ENCODE results near the gene E2F3. TPM values are rescaled to one million over a fixed set of nuclear protein-coding genes. Genes with fewer than 3 reads are reported as not detected.

Gene E2F3
- polyA plus RNA-seq, 2 donors: 3.4 to 3.9 TPM

DNA sequence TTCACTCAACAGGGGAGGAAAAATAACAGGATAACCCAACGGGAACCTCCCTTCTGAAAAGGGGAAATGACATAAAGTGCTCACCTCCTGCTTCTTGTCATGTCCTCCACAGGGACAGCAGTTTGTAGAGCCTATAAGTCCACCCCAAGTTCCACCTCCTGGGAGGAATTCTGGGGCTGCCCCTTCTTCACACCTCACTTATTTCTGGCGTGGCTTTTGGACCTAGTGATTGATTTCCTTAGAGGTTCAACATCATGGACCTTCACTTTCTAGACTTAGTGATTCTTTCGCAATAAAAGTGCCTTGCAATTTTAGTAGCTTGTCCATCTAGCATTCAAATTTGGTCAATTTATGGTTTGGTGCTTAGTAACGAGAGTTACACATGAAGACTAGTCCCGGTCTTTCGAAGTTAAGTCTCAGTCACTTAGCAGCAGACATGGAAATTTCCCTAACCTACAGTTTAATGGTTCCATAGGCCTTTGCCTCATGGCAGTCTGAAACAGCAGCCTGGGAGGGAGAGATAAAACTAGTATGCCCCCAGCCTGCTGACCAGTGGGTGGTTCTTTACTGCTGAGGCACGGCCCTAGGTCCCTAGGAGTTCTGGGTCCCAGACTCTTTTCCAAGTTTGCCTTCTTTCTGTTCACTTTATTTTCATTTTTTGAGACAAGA lies 73.3 kb downstream of the E2F3 start:
- WGBS, 2 donors: 88 to 90% methylated on average over 7 of the region's 7 CpGs
- Histone ChIP-seq H3K27me3 (ENCODE audit: control insufficient read depth in 1 of 2, insufficient read depth in 2 of 2, low read length in 2 of 2) (no peaks in the 10 kb centered on the region), H3K36me3 (ENCODE audit: control insufficient read depth in 2 of 2, insufficient read depth in 2 of 2, low read length in 1 of 2) (peaks cover 0 to 3% of the 10 kb centered on the region in 2 donors), H3K27ac (ENCODE audit: low read depth in 2 of 2, low read length in 1 of 2) (no peak overlapping the region), H3K4me3 (ENCODE audit: low read depth in 1 of 2, low read length in 2 of 2) (no peak overlapping the region), H3K9me3 (ENCODE audit: control insufficient read depth in 2 of 2, insufficient read depth in 1 of 2, low read depth in 1 of 2, low read length in 1 of 2) (no peaks in the 10 kb centered on the region), H3K4me1 (ENCODE audit: control insufficient read depth in 2 of 2, insufficient read depth in 2 of 2, low read length in 1 of 2) (no peaks in the 10 kb centered on the region)

DNA sequence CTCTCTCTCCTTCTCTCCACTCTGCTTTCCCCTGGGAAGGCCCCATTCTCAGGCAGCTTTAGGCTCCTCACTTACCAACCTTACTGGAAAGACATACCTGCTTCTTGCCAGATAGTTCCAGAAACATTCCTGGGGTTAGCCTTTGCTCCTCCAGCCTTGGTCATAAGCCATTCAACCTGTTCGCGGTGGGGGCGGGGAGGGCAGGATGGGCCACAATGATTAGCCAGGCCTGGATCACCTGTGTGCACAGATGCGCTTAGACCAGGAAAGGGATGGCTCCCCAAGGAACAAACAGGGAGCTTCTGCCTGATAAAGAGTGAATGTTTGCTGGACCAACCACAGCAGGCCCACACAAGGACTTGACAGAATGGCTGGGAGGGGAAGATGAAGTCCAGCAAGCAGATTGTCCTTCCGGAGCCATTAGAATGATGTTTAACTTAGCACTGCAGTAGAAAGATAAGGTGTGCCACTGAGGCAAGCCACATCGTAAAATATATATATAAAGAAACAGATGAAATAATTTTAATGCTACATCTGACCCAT lies 74.9 kb downstream of the E2F3 start:
- WGBS, 2 donors: 95 to 97% methylated on average over 6 of the region's 6 CpGs
- no peak overlapping the region for H3K27ac ChIP-seq (ENCODE audit: low read depth in 2 of 2, low read length in 1 of 2)
- no peaks in the 10 kb centered on the region for H3K27me3 ChIP-seq (ENCODE audit: control insufficient read depth in 1 of 2, insufficient read depth in 2 of 2, low read length in 2 of 2)
- H3K9me3 ChIP-seq (ENCODE audit: control insufficient read depth in 2 of 2, insufficient read depth in 1 of 2, low read depth in 1 of 2, low read length in 1 of 2): no peaks in the 10 kb centered on the region
- no peak overlapping the region for H3K4me3 ChIP-seq (ENCODE audit: low read depth in 1 of 2, low read length in 2 of 2)
- no peaks in the 10 kb centered on the region for H3K4me1 ChIP-seq (ENCODE audit: control insufficient read depth in 2 of 2, insufficient read depth in 2 of 2, low read length in 1 of 2)
- peaks cover 0 to 3% of the 10 kb centered on the region in 2 donors for H3K36me3 ChIP-seq (ENCODE audit: control insufficient read depth in 2 of 2, insufficient read depth in 2 of 2, low read length in 1 of 2)

GRCh38 chr6:20477485-20477884 lies 75.8 kb downstream of the E2F3 start:
- Histone ChIP-seq H3K4me1 (ENCODE audit: control insufficient read depth in 2 of 2, insufficient read depth in 2 of 2, low read length in 1 of 2) (no peaks in the 10 kb centered on the region), H3K4me3 (ENCODE audit: low read depth in 1 of 2, low read length in 2 of 2) (no peak overlapping the region), H3K27me3 (ENCODE audit: control insufficient read depth in 1 of 2, insufficient read depth in 2 of 2, low read length in 2 of 2) (no peaks in the 10 kb centered on the region), H3K27ac (ENCODE audit: low read depth in 2 of 2, low read length in 1 of 2) (no peak overlapping the region), H3K36me3 (ENCODE audit: control insufficient read depth in 2 of 2, insufficient read depth in 2 of 2, low read length in 1 of 2) (peaks cover 0 to 3% of the 10 kb centered on the region in 2 donors), H3K9me3 (ENCODE audit: control insufficient read depth in 2 of 2, insufficient read depth in 1 of 2, low read depth in 1 of 2, low read length in 1 of 2) (no peaks in the 10 kb centered on the region)
- 90 to 96% methylated on average over 2 of the region's 2 CpGs for WGBS, 2 donors

GRCh38 chr6:20479060-20479459 lies 77.4 kb downstream of the E2F3 start:
- no peaks in the 10 kb centered on the region for H3K9me3 ChIP-seq (ENCODE audit: control insufficient read depth in 2 of 2, insufficient read depth in 1 of 2, low read depth in 1 of 2, low read length in 1 of 2)
- no peaks in the 10 kb centered on the region for H3K4me1 ChIP-seq (ENCODE audit: control insufficient read depth in 2 of 2, insufficient read depth in 2 of 2, low read length in 1 of 2)
- H3K27me3 ChIP-seq (ENCODE audit: control insufficient read depth in 1 of 2, insufficient read depth in 2 of 2, low read length in 2 of 2): no peaks in the 10 kb centered on the region
- no peak overlapping the region for H3K4me3 ChIP-seq (ENCODE audit: low read depth in 1 of 2, low read length in 2 of 2)
- WGBS, 2 donors: 68 to 77% methylated on average over 5 of the region's 5 CpGs
- peaks cover 0 to 3% of the 10 kb centered on the region in 2 donors for H3K36me3 ChIP-seq (ENCODE audit: control insufficient read depth in 2 of 2, insufficient read depth in 2 of 2, low read length in 1 of 2)
- no peak overlapping the region for H3K27ac ChIP-seq (ENCODE audit: low read depth in 2 of 2, low read length in 1 of 2)

DNA sequence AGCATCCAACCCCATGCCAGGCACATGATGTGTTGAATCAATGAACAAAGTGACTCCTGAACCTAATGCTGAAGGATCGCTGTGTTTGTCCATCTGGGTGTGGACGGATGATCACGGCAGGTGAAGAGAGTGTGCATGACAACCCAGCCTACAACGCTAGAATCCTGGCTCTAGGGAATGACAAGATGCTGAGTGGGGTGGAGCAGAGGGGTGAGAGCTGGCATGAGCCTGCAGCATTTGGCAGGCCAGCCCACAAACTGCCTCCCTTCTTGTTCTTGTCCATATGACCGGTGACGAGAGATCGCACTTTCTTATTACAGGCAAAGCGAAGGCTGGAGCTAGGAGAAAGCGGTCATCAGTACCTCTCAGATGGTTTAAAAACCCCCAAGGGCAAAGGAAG lies 77.8 kb downstream of the E2F3 start:
- WGBS, 2 donors: 88 to 91% methylated on average over 9 of the region's 9 CpGs
- Histone ChIP-seq H3K27ac (ENCODE audit: low read depth in 2 of 2, low read length in 1 of 2) (no peak overlapping the region), H3K4me3 (ENCODE audit: low read depth in 1 of 2, low read length in 2 of 2) (no peak overlapping the region), H3K27me3 (ENCODE audit: control insufficient read depth in 1 of 2, insufficient read depth in 2 of 2, low read length in 2 of 2) (no peaks in the 10 kb centered on the region), H3K36me3 (ENCODE audit: control insufficient read depth in 2 of 2, insufficient read depth in 2 of 2, low read length in 1 of 2) (peaks cover 0 to 3% of the 10 kb centered on the region in 2 donors), H3K4me1 (ENCODE audit: control insufficient read depth in 2 of 2, insufficient read depth in 2 of 2, low read length in 1 of 2) (no peaks in the 10 kb centered on the region), H3K9me3 (ENCODE audit: control insufficient read depth in 2 of 2, insufficient read depth in 1 of 2, low read depth in 1 of 2, low read length in 1 of 2) (no peaks in the 10 kb centered on the region)

DNA sequence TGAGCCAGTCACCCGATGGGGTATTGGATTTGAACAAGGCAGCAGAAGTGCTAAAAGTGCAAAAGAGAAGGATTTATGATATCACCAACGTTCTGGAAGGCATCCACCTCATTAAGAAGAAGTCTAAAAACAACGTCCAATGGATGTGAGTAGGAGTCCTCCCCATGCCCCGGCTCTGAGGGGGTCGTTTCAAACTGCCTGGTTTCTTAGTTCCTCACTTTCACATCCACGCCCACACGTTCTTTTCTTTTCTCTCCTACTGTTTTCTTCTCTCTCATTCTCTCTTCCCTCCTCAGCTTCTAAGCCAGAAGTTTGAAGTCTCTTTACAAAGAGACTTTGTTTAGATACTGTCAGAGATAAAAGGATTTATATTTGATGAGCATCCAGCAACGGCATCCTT lies 79.6 kb downstream of the E2F3 start:
- Histone ChIP-seq H3K27me3 (ENCODE audit: control insufficient read depth in 1 of 2, insufficient read depth in 2 of 2, low read length in 2 of 2) (no peaks in the 10 kb centered on the region), H3K9me3 (ENCODE audit: control insufficient read depth in 2 of 2, insufficient read depth in 1 of 2, low read depth in 1 of 2, low read length in 1 of 2) (no peaks in the 10 kb centered on the region), H3K27ac (ENCODE audit: low read depth in 2 of 2, low read length in 1 of 2) (no peak overlapping the region), H3K36me3 (ENCODE audit: control insufficient read depth in 2 of 2, insufficient read depth in 2 of 2, low read length in 1 of 2) (peaks cover 0 to 3% of the 10 kb centered on the region in 2 donors), H3K4me3 (ENCODE audit: low read depth in 1 of 2, low read length in 2 of 2) (no peak overlapping the region), H3K4me1 (ENCODE audit: control insufficient read depth in 2 of 2, insufficient read depth in 2 of 2, low read length in 1 of 2) (no peaks in the 10 kb centered on the region)
- 71 to 75% methylated on average over 8 of the region's 8 CpGs for WGBS, 2 donors

DNA sequence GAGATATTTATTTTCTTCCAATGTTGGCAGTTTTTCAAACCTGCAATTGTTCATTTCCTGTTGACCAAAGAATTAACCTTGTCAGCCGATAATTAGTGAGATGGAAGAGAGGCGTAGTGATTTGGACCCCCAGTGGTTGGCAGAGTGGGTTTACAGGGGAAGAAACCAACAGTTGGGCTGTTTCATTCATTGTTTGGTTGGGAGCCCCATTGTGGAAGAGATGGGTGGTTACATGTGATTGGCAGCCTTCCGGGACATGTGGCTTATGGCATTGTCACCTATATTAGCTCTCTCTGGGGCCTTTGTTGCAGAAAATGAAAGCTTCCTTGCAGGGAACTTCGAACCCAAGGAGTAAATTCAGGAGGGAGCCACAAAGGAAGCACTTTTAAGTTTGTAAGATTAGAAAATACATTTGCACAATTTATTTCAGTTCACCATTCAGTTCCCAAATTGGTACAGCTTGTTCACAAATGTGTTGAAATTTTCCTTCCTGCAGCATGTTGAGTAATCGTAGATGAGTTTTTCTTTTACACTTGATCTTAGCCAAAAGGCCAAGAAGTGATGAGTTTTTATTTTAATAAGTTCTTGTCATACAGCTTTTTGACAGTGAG lies 82.3 kb downstream of the E2F3 start:
- Histone ChIP-seq H3K27ac (ENCODE audit: low read depth in 2 of 2, low read length in 1 of 2) (peak overlapping the region in 1 of 2 donors; percentile 42), H3K9me3 (ENCODE audit: control insufficient read depth in 2 of 2, insufficient read depth in 1 of 2, low read depth in 1 of 2, low read length in 1 of 2) (no peaks in the 10 kb centered on the region), H3K27me3 (ENCODE audit: control insufficient read depth in 1 of 2, insufficient read depth in 2 of 2, low read length in 2 of 2) (no peaks in the 10 kb centered on the region), H3K4me3 (ENCODE audit: low read depth in 1 of 2, low read length in 2 of 2) (no peak overlapping the region), H3K4me1 (ENCODE audit: control insufficient read depth in 2 of 2, insufficient read depth in 2 of 2, low read length in 1 of 2) (no peaks in the 10 kb centered on the region), H3K36me3 (ENCODE audit: control insufficient read depth in 2 of 2, insufficient read depth in 2 of 2, low read length in 1 of 2) (peaks cover 0 to 3% of the 10 kb centered on the region in 2 donors)
- WGBS, 2 donors: 76 to 78% methylated on average over 5 of the region's 5 CpGs

- no peaks in the 10 kb centered on the region for H3K27me3 ChIP-seq (ENCODE audit: control insufficient read depth in 1 of 2, insufficient read depth in 2 of 2, low read length in 2 of 2)
- H3K36me3 ChIP-seq (ENCODE audit: control insufficient read depth in 2 of 2, insufficient read depth in 2 of 2, low read length in 1 of 2): peaks cover 4 to 5% of the 10 kb centered on the region in 2 donors
- no peak overlapping the region for H3K27ac ChIP-seq (ENCODE audit: low read depth in 2 of 2, low read length in 1 of 2)
- H3K4me3 ChIP-seq (ENCODE audit: low read depth in 1 of 2, low read length in 2 of 2): no peak overlapping the region
- H3K4me1 ChIP-seq (ENCODE audit: control insufficient read depth in 2 of 2, insufficient read depth in 2 of 2, low read length in 1 of 2): no peaks in the 10 kb centered on the region
- H3K9me3 ChIP-seq (ENCODE audit: control insufficient read depth in 2 of 2, insufficient read depth in 1 of 2, low read depth in 1 of 2, low read length in 1 of 2): no peaks in the 10 kb centered on the region
- 95 to 97% methylated on average over 4 of the region's 4 CpGs for WGBS, 2 donors
Observed at GRCh38 chr6:20486641-20487040, 85.0 kb downstream of the E2F3 start.

GRCh38 chr6:20487669-20488375 lies 86.1 kb downstream of the E2F3 start:
- H3K27me3 ChIP-seq (ENCODE audit: control insufficient read depth in 1 of 2, insufficient read depth in 2 of 2, low read length in 2 of 2): no peaks in the 10 kb centered on the region
- H3K4me1 ChIP-seq (ENCODE audit: control insufficient read depth in 2 of 2, insufficient read depth in 2 of 2, low read length in 1 of 2): no peaks in the 10 kb centered on the region
- 90 to 94% methylated on average over 6 of the region's 6 CpGs for WGBS, 2 donors
- H3K9me3 ChIP-seq (ENCODE audit: control insufficient read depth in 2 of 2, insufficient read depth in 1 of 2, low read depth in 1 of 2, low read length in 1 of 2): no peaks in the 10 kb centered on the region
- no peak overlapping the region for H3K27ac ChIP-seq (ENCODE audit: low read depth in 2 of 2, low read length in 1 of 2)
- peaks cover 4 to 5% of the 10 kb centered on the region in 2 donors for H3K36me3 ChIP-seq (ENCODE audit: control insufficient read depth in 2 of 2, insufficient read depth in 2 of 2, low read length in 1 of 2)
- H3K4me3 ChIP-seq (ENCODE audit: low read depth in 1 of 2, low read length in 2 of 2): no peak overlapping the region
